ENCODE measurements around the gene SESN2.

DNA sequence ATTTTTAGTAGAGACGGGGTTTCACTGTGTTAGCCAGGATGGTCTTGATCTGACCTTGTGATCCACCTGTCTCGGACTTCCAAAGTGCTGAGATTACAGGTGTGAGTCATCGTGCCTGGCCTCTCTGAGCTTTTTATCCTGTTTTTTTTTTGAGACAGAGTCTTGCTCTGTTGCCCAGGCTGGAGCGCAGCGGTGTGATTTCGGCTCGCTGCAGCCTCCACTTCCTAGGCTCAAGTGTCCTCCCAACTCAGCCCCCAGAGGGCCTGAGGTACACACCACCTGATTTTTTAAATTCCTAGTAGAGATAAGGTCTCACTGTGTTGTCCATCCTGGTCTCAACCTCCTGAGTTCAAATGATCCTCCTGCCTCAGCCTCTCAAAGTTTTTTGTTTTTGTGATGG, 20.4 kb downstream of the SESN2 start:
- no peak for TF ChIP-seq POLR2A (IDR thresholded peaks at IDR 0.05; ENCODE audit: low read depth)
- no peak for TF ChIP-seq POLR2AphosphoS5 (IDR thresholded peaks at IDR 0.05)
- TF ChIP-seq, protein P1, sequence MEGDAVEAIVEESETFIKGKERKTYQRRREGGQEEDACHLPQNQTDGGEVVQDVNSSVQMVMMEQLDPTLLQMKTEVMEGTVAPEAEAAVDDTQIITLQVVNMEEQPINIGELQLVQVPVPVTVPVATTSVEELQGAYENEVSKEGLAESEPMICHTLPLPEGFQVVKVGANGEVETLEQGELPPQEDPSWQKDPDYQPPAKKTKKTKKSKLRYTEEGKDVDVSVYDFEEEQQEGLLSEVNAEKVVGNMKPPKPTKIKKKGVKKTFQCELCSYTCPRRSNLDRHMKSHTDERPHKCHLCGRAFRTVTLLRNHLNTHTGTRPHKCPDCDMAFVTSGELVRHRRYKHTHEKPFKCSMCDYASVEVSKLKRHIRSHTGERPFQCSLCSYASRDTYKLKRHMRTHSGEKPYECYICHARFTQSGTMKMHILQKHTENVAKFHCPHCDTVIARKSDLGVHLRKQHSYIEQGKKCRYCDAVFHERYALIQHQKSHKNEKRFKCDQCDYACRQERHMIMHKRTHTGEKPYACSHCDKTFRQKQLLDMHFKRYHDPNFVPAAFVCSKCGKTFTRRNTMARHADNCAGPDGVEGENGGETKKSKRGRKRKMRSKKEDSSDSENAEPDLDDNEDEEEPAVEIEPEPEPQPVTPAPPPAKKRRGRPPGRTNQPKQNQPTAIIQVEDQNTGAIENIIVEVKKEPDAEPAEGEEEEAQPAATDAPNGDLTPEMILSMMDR (IDR thresholded peaks at IDR 0.05): no peak
- TF ChIP-seq EP300 (IDR thresholded peaks at IDR 0.05): no peak

Data from esophagus muscularis mucosa (tissue), 4 donors.